Activated T-helper 1 cell treated with Interleukin-2 at 50 U/mL for 16 hours (primary cell): ENCODE data around the gene JPH3.

Experiments used
- DNase-seq: peaks from one replicate; pipeline ENCODE4 v3.0.0-alpha.2; 2020; ENCODE audit warnings: low read depth

JPH3 gene

GRCh38 chr16:87741700-87742415, 139.6 kb downstream of the JPH3 start:
- no peak for DNase-seq

- DNase-seq: no peak
Measured at GRCh38 chr16:87742781-87743490, 140.6 kb downstream of the JPH3 start.

- DNase-seq: no peak
Measured at GRCh38 chr16:87744750-87745514, 142.6 kb downstream of the JPH3 start.

- DNase-seq: no peak
Measured at GRCh38 chr16:87746178-87746577, 143.9 kb downstream of the JPH3 start.
